Sigmoid colon (tissue), 4 donors: ENCODE measurements around the gene SERTAD1.

ENCODE experiments used
- EP300 ChIP-seq, 4 donors: sonication (generic); formaldehyde crosslinking; IDR thresholded peaks; one replicate each; pipeline ENCODE4 v1.6.1; 2017; ENCODE audit warnings: antibody characterized with exemption in 4 of 4
- POLR2A ChIP-seq, 2 donors: fragments of 450-650 bp; IDR thresholded peaks; one replicate each; pipeline ENCODE4 v1.6.1; 2016; ENCODE audit warnings: antibody characterized with exemption in 2 of 2, mild to moderate bottlenecking in 2 of 2, moderate library complexity in 2 of 2
- POLR2AphosphoS5 ChIP-seq, 4 donors: sonication (generic); formaldehyde crosslinking; IDR thresholded peaks; one replicate each; pipeline ENCODE4 v1.6.1; 2017; ENCODE audit warnings: antibody characterized with exemption in 4 of 4
- TF ChIP-seq, protein P1 (sequence below), 4 experiments: fragments of 450-650 bp in 3 of 4; fragments of 200-600 bp in 1 of 4; IDR thresholded peaks; one replicate each; pipeline ENCODE4 v1.5.1; 2016 to 2019; ENCODE audit warnings: antibody characterized with exemption in 4 of 4, mild to moderate bottlenecking in 3 of 4, moderate library complexity in 2 of 4

DNA sequence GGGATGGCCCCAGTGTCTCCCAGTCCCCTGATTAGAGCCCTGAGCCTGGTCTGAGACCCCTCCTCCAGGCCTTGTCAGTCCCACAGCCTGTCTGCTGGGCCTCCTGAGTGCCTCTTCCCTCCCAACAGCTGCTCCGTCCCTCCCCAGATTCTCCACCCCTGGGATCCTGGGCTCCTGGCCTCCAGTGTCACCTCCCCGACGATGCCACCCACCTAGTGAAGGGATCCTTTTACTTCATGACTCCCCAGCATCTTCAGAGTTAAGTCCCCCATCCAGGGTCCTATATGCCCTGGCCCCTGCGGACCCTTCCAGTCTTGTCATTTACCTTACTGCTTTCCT lies 8.2 kb downstream of the SERTAD1 start:
- TF ChIP-seq, protein P1, sequence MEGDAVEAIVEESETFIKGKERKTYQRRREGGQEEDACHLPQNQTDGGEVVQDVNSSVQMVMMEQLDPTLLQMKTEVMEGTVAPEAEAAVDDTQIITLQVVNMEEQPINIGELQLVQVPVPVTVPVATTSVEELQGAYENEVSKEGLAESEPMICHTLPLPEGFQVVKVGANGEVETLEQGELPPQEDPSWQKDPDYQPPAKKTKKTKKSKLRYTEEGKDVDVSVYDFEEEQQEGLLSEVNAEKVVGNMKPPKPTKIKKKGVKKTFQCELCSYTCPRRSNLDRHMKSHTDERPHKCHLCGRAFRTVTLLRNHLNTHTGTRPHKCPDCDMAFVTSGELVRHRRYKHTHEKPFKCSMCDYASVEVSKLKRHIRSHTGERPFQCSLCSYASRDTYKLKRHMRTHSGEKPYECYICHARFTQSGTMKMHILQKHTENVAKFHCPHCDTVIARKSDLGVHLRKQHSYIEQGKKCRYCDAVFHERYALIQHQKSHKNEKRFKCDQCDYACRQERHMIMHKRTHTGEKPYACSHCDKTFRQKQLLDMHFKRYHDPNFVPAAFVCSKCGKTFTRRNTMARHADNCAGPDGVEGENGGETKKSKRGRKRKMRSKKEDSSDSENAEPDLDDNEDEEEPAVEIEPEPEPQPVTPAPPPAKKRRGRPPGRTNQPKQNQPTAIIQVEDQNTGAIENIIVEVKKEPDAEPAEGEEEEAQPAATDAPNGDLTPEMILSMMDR (IDR thresholded peaks at IDR 0.05): no peak
- TF ChIP-seq POLR2A (IDR thresholded peaks at IDR 0.05) (no peak), POLR2AphosphoS5 (IDR thresholded peaks at IDR 0.05) (no peak), EP300 (IDR thresholded peaks at IDR 0.05) (no peak)
